Loucy (cell line): Measurements from ENCODE around the gene EFNB2.

Source experiments
- H2AFZ ChIP-seq: fragments of 200-600 bp; sonication (generic); 2 replicates; pipeline ENCODE4 v1.6.0; 2016; ENCODE audit warnings: antibody characterized with exemption, mild to moderate bottlenecking, low read length, moderate library complexity
- H3F3A ChIP-seq: fragments of 200-600 bp; 2 replicates; pipeline ENCODE4 v1.6.0; 2016; ENCODE audit warnings: antibody characterized with exemption, low read depth, mild to moderate bottlenecking
- H3K27me3 ChIP-seq: fragments of 200-600 bp; sonication (generic); 2 replicates; pipeline ENCODE4 v1.6.1; 2014; ENCODE audit warnings: low read length, mild to moderate bottlenecking; ENCODE audit not compliant: insufficient read depth, poor library complexity, severe bottlenecking
- H3K36me3 ChIP-seq: fragments of 200-600 bp; sonication (generic); 2 replicates; pipeline ENCODE4 v1.6.1; 2016; ENCODE audit warnings: low read length; ENCODE audit not compliant: insufficient read depth
- H3K4me1 ChIP-seq: fragments of 200-600 bp; sonication (generic); 2 replicates; pipeline ENCODE4 v1.5.1; 2014; ENCODE audit warnings: low read length, mild to moderate bottlenecking; ENCODE audit not compliant: insufficient read depth, poor library complexity, severe bottlenecking
- H3K4me2 ChIP-seq: fragments of 200-600 bp; sonication (generic); 2 replicates; pipeline ENCODE4 v1.6.0; 2014; ENCODE audit warnings: antibody characterized with exemption, low read length, low read depth, mild to moderate bottlenecking; ENCODE audit not compliant: poor library complexity, severe bottlenecking
- H3K4me3 ChIP-seq: fragments of 200-600 bp; sonication (generic); 2 replicates; pipeline ENCODE4 v1.5.1; 2014; ENCODE audit warnings: low read length, mild to moderate bottlenecking, mixed read lengths; ENCODE audit not compliant: poor library complexity, severe bottlenecking
- H3K79me2 ChIP-seq: fragments of 200-600 bp; sonication (generic); 2 replicates; pipeline ENCODE4 v1.6.1; 2014; ENCODE audit warnings: low read length; ENCODE audit not compliant: insufficient read depth
- H3K9ac ChIP-seq: fragments of 200-600 bp; sonication (generic); 2 replicates; pipeline ENCODE4 v1.6.0; 2014; ENCODE audit warnings: mild to moderate bottlenecking, low read depth, low read length, moderate library complexity; ENCODE audit not compliant: poor library complexity, severe bottlenecking
- H3K9me2 ChIP-seq: fragments of 200-600 bp; sonication (generic); replicated peaks from 2 replicates; pipeline ENCODE4 v1.6.1; 2016; ENCODE audit warnings: low read depth, low read length, mixed read lengths
- H3K9me3 ChIP-seq: fragments of 200-600 bp; sonication (generic); 2 replicates; pipeline ENCODE4 v1.6.1; 2014; ENCODE audit warnings: mild to moderate bottlenecking, antibody characterized with exemption, low read length, low read depth; ENCODE audit not compliant: insufficient read depth
- H4K20me1 ChIP-seq: fragments of 200-600 bp; sonication (generic); 2 replicates; pipeline ENCODE4 v1.6.0; 2014; ENCODE audit warnings: antibody characterized with exemption, low read length, mild to moderate bottlenecking; ENCODE audit not compliant: insufficient read depth, poor library complexity, severe bottlenecking
- CTCF ChIP-seq: fragments of 200-600 bp; sonication (generic); conservative IDR thresholded peaks from 2 replicates; pipeline ENCODE4 v1.5.1; 2014; ENCODE audit warnings: mild to moderate bottlenecking, antibody characterized with exemption, low read length
- EZH2phosphoT487 ChIP-seq: fragments of 200-600 bp; IDR thresholded peaks from 2 replicates; pipeline ENCODE4 v1.6.1; 2018; ENCODE audit warnings: antibody characterized with exemption, mild to moderate bottlenecking, moderate library complexity, borderline replicate concordance

The EFNB2 gene

GRCh38 chr13:106573868-106574267 is 38.4 kb upstream of the EFNB2 start:
- no peaks in the 10 kb centered on the region for H4K20me1 ChIP-seq
- no peak overlapping the region for H3K9ac ChIP-seq
- no peaks in the 10 kb centered on the region for H3K9me3 ChIP-seq
- H3K36me3 ChIP-seq = no peaks in the 10 kb centered on the region
- H3K4me3 ChIP-seq = no peak overlapping the region
- no peaks in the 10 kb centered on the region for H3K79me2 ChIP-seq
- no peak overlapping the region for H3K4me2 ChIP-seq
- H3K9me2 ChIP-seq = no peaks in the 10 kb centered on the region
- no peaks in the 10 kb centered on the region for H3F3A ChIP-seq
- H2AFZ ChIP-seq = no peak overlapping the region
- H3K27me3 ChIP-seq = no peaks in the 10 kb centered on the region
- H3K4me1 ChIP-seq = no peaks in the 10 kb centered on the region
- no peak for TF ChIP-seq CTCF
- no peak for TF ChIP-seq EZH2phosphoT487

- Histone ChIP-seq H3K27me3 (no peaks in the 10 kb centered on the region), H3K9me2 (no peaks in the 10 kb centered on the region), H3K36me3 (no peaks in the 10 kb centered on the region), H3K4me1 (peaks cover 4% of the 10 kb centered on the region), H3K9me3 (no peaks in the 10 kb centered on the region), H3K4me3 (no peak overlapping the region), H3K79me2 (no peaks in the 10 kb centered on the region), H2AFZ (no peak overlapping the region), H4K20me1 (no peaks in the 10 kb centered on the region), H3K9ac (no peak overlapping the region), H3K4me2 (no peak overlapping the region), H3F3A (no peaks in the 10 kb centered on the region)
- no peak for TF ChIP-seq CTCF
Observed at GRCh38 chr13:106573284-106573846, 37.9 kb upstream of the EFNB2 start.

- peaks cover 21% of the 10 kb centered on the region for H4K20me1 ChIP-seq
- peaks cover 25% of the 10 kb centered on the region for H3K79me2 ChIP-seq
- no peak overlapping the region for H3K9ac ChIP-seq
- H3K4me2 ChIP-seq = no peak overlapping the region
- no peaks in the 10 kb centered on the region for H3K9me3 ChIP-seq
- H3F3A ChIP-seq = no peaks in the 10 kb centered on the region
- H3K4me3 ChIP-seq = no peak overlapping the region
- no peaks in the 10 kb centered on the region for H3K9me2 ChIP-seq
- no peaks in the 10 kb centered on the region for H3K27me3 ChIP-seq
- H2AFZ ChIP-seq = no peak overlapping the region
- no peaks in the 10 kb centered on the region for H3K36me3 ChIP-seq
- TF ChIP-seq EZH2phosphoT487 (no peak), CTCF (no peak)
- H3K4me1 ChIP-seq = peaks cover 12% of the 10 kb centered on the region
Observed at GRCh38 chr13:106570299-106570852, 34.9 kb upstream of the EFNB2 start.
